ENCODE results near the gene TMEM92. TPM values are rescaled to one million over a fixed set of nuclear protein-coding genes. Genes with fewer than 3 reads are reported as not detected.
A peak's percentile ranks its signal among the peaks of the same experiment; 100 is the strongest.

TMEM92 gene
- total RNA-seq, 1 experiment from 2014 or later, result 6.6 TPM

DNA sequence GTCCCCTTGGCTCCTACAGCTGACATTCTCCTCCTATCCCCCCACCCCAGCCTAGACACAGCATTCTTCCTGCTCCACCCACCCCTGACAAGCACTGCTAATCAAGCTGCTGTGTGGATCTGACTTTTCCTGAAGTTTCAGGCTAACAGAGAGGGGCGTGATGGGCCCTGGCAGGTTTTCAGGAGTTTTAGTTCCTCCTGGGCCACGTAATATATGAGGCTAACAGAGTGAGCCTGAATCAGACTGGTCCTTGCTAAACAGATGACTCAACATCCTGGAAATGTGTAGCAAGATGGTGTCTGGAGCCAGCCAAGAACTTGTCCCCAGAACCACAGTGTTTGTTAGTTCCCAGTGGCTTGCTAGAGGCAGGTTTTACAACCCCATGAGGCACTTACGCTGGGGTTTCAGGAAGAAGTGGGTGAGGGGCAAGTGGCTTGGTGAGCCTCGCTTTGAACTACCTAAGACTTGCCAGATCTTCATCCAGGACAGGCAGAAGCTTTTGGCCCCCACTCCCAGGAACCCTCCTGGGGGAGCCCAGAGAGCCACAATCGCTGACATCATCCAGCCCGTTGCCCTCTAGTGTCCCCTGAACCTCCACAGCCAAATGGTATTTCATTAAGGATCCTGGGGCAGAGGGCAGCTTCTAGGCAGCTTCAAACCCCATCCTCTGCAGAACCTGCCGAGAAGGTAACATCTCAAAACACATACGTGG is 15.9 kb downstream of the TMEM92 start:
- Histone ChIP-seq H2AFZ (ENCODE audit: low read depth, low read length, poor library complexity, severe bottlenecking) (peak overlapping the region; percentile 83), H3K9me3 (ENCODE audit: control insufficient read depth in 1 of 2, insufficient read depth in 1 of 2, low read depth in 1 of 2, low read length in 2 of 2) (no peaks in the 10 kb centered on the region), H3K9ac (ENCODE audit: low read length) (no peak overlapping the region), H3K4me3 (replicated peaks in 1 of 2; ENCODE audit: low read depth in 1 of 2, low read length in 2 of 2) (no peak overlapping the region; a peak in 1 of 4 replicates), H3K27me3 (ENCODE audit: insufficient read depth, low read length) (no peaks in the 10 kb centered on the region), H3K27ac (ENCODE audit: low read depth, low read length) (no peak overlapping the region), H3K79me2 (ENCODE audit: insufficient read depth, low read length) (no peaks in the 10 kb centered on the region), H4K20me1 (ENCODE audit: insufficient read depth) (no peaks in the 10 kb centered on the region), H3K36me3 (ENCODE audit: control insufficient read depth in 1 of 2, insufficient read depth in 2 of 2, low read length in 2 of 2) (no peaks in the 10 kb centered on the region), H3K9me2 (ENCODE audit: insufficient read depth) (no peaks in the 10 kb centered on the region), H3K4me2 (ENCODE audit: low read length) (peak overlapping the region; percentile 38), H3K4me1 (ENCODE audit: control insufficient read depth in 1 of 2, insufficient read depth in 2 of 2, low read length in 2 of 2) (peaks cover 0 to 13% of the 10 kb centered on the region in 2 experiments; a peak in 2 of 4 replicates)
- no TSS peak for BruUV-seq (replicated peaks)
- DNase-seq (ENCODE audit: low read depth, low spot score) (peak; percentile 29), ATAC-seq (peak; percentile 60)
- intact Hi-C loops (cut with micrococcal nuclease), result no loop called here
- TF ChIP-seq FOSL1 (IDR thresholded peaks at IDR 0.05; ENCODE audit: low read depth) (peak; percentile 67), POLR2AphosphoS5 (IDR thresholded peaks at IDR 0.05; ENCODE audit: low read depth, low read length) (peak; percentile 38), SRF (IDR thresholded peaks at IDR 0.05; ENCODE audit: low read depth) (no peak), POLR2A (IDR thresholded peaks at IDR 0.05; ENCODE audit: borderline replicate concordance, extremely low read depth, insufficient read depth, insufficient read length) (no peak), JUND (IDR thresholded peaks at IDR 0.05) (0 out of 2 replicates have a peak, but pooled peaks have one; percentile 32), ZFX (IDR thresholded peaks at IDR 0.05) (no peak), YY1 (IDR thresholded peaks at IDR 0.05; ENCODE audit: extremely low read depth, insufficient replicate concordance, low read depth, low read length) (peak; percentile 33), ZNF274 (IDR thresholded peaks at IDR 0.05; ENCODE audit: low read depth, low read length) (no peak), CEBPB (IDR thresholded peaks at IDR 0.05; ENCODE audit: low read depth) (peak; percentile 85), CBX3 (IDR thresholded peaks at IDR 0.05; ENCODE audit: low read depth) (peak; percentile 45; the same call in 1 of the 2 replicates), EZH2 (IDR thresholded peaks at IDR 0.05) (no peak)
- TF ChIP-seq, protein P1, sequence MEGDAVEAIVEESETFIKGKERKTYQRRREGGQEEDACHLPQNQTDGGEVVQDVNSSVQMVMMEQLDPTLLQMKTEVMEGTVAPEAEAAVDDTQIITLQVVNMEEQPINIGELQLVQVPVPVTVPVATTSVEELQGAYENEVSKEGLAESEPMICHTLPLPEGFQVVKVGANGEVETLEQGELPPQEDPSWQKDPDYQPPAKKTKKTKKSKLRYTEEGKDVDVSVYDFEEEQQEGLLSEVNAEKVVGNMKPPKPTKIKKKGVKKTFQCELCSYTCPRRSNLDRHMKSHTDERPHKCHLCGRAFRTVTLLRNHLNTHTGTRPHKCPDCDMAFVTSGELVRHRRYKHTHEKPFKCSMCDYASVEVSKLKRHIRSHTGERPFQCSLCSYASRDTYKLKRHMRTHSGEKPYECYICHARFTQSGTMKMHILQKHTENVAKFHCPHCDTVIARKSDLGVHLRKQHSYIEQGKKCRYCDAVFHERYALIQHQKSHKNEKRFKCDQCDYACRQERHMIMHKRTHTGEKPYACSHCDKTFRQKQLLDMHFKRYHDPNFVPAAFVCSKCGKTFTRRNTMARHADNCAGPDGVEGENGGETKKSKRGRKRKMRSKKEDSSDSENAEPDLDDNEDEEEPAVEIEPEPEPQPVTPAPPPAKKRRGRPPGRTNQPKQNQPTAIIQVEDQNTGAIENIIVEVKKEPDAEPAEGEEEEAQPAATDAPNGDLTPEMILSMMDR (IDR thresholded peaks at IDR 0.05 in 2 of 3, conservative IDR thresholded peaks at IDR 0.05 in 1 of 3; ENCODE audit: borderline replicate concordance in 1 of 3, insufficient read depth in 1 of 3, low read depth in 2 of 3, low read length in 2 of 3), result no peak
- TF ChIP-seq, protein P2, sequence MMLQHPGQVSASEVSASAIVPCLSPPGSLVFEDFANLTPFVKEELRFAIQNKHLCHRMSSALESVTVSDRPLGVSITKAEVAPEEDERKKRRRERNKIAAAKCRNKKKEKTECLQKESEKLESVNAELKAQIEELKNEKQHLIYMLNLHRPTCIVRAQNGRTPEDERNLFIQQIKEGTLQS (IDR thresholded peaks at IDR 0.05), result no peak
- RAD21 ChIA-PET (ENCODE audit: low non-redundant PET in 1 of 2, low total read pairs in 2 of 2, uncharacterized antibody in 2 of 2, unreplicated experiment in 2 of 2), result interaction anchor here in 1 of 2 experiments (1.1 to 1.2 kb wide), 2 partner anchors 90 to 121 kb away, joined by 4 read pairs; no protein-coding TSS in a partner anchor
- CTCF ChIA-PET, result interaction anchor here (0.7 to 14.3 kb wide), 3 partner anchors 17 to 112 kb away, joined by 3 to 243 read pairs (median 29); partner anchors contain the start of genes COL1A1 and TMEM92
- POLR2A ChIA-PET, result interaction anchor here (0.8 to 2.4 kb wide), 2 partner anchors 90 kb away, joined by 3 to 6 read pairs; no protein-coding TSS in a partner anchor
